Measurements from ENCODE around the gene RPUSD4.

- TF ChIP-seq, protein P1, sequence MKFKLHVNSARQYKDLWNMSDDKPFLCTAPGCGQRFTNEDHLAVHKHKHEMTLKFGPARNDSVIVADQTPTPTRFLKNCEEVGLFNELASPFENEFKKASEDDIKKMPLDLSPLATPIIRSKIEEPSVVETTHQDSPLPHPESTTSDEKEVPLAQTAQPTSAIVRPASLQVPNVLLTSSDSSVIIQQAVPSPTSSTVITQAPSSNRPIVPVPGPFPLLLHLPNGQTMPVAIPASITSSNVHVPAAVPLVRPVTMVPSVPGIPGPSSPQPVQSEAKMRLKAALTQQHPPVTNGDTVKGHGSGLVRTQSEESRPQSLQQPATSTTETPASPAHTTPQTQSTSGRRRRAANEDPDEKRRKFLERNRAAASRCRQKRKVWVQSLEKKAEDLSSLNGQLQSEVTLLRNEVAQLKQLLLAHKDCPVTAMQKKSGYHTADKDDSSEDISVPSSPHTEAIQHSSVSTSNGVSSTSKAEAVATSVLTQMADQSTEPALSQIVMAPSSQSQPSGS (CRISPR knock-in tag; IDR thresholded peaks at IDR 0.05): no peak
- TF ChIP-seq ZNF140 (CRISPR knock-in tag; IDR thresholded peaks at IDR 0.05) (no peak), SAP30 (IDR thresholded peaks at IDR 0.05; ENCODE audit: borderline replicate concordance, insufficient read depth, low read depth, low read length, poor library complexity, severe bottlenecking) (no peak), KLF16 (IDR thresholded peaks at IDR 0.05) (no peak), ZSCAN32 (CRISPR knock-in tag; IDR thresholded peaks at IDR 0.05) (no peak), FOXM1 (IDR thresholded peaks at IDR 0.05; ENCODE audit: low read depth) (no peak), FOXM1 (CRISPR knock-in tag; IDR thresholded peaks at IDR 0.05; ENCODE audit: low read depth) (no peak), E2F4 (CRISPR knock-in tag; IDR thresholded peaks at IDR 0.05; ENCODE audit: low read depth) (no peak), ZNF77 (CRISPR knock-in tag; IDR thresholded peaks at IDR 0.05) (no peak), E4F1 (CRISPR knock-in tag; IDR thresholded peaks at IDR 0.05; ENCODE audit: borderline replicate concordance) (no peak), CTCF (IDR thresholded peaks at IDR 0.05 in 2 of 3, conservative IDR thresholded peaks at IDR 0.05 in 1 of 3; ENCODE audit: insufficient read depth in 2 of 3, low read depth in 1 of 3, low read length in 3 of 3) (peak; percentile 49 to 81 (median 70))
These were observed 17.3 kb downstream of the RPUSD4 start for GRCh38 chr11:126194121-126194543.

All from K562 (cell line).